ENCODE measurements around the gene TGFBR3. TPM values are rescaled to one million over a fixed set of nuclear protein-coding genes. Genes with fewer than 3 reads are reported as not detected.

The TGFBR3 gene
- total and polyA plus RNA-seq, 2 of the 13 experiments (the other 11 are each of a cell fraction or from before 2014, with no cell fraction given): 76.5 to 195 TPM

GRCh38 chr1:91885213-91885715 lies 687 bp downstream of the TGFBR3 start (continued):
- TF ChIP-seq ZKSCAN1 (IDR thresholded peaks at IDR 0.05; ENCODE audit: low read length) (no peak), MIXL1 (CRISPR knock-in tag; IDR thresholded peaks at IDR 0.05) (no peak), WIZ (CRISPR knock-in tag; IDR thresholded peaks at IDR 0.05) (0 out of 2 replicates have a peak, but pooled peaks have one; percentile 67), THRA (CRISPR knock-in tag; IDR thresholded peaks at IDR 0.05; ENCODE audit: borderline replicate concordance) (no peak), ZNF414 (CRISPR knock-in tag; IDR thresholded peaks at IDR 0.05) (0 out of 2 replicates have a peak, but pooled peaks have one; percentile 1), ZNF770 (CRISPR knock-in tag; IDR thresholded peaks at IDR 0.05) (no peak), NR0B2 (CRISPR knock-in tag; IDR thresholded peaks at IDR 0.05) (peak; percentile 75; the same call in 1 of the 2 replicates), TFDP2 (CRISPR knock-in tag; IDR thresholded peaks at IDR 0.05) (no peak), MTA1 (CRISPR knock-in tag; IDR thresholded peaks at IDR 0.05; ENCODE audit: borderline replicate concordance) (no peak), ZNF280D (CRISPR knock-in tag; IDR thresholded peaks at IDR 0.05) (no peak), MXD3 (CRISPR knock-in tag; IDR thresholded peaks at IDR 0.05) (no peak), ZNF432 (CRISPR knock-in tag; IDR thresholded peaks at IDR 0.05; ENCODE audit: borderline replicate concordance) (0 out of 2 replicates have a peak, but pooled peaks have one; percentile 70), TBX3 (IDR thresholded peaks at IDR 0.05; ENCODE audit: borderline replicate concordance) (no peak), CENPX (CRISPR knock-in tag; IDR thresholded peaks at IDR 0.05) (no peak), FOXC1 (CRISPR knock-in tag; IDR thresholded peaks at IDR 0.05; ENCODE audit: borderline replicate concordance) (0 out of 2 replicates have a peak, but pooled peaks have one; percentile 59), CREBL2 (CRISPR knock-in tag; IDR thresholded peaks at IDR 0.05; ENCODE audit: borderline replicate concordance) (no peak), IKZF4 (CRISPR knock-in tag; IDR thresholded peaks at IDR 0.05; ENCODE audit: borderline replicate concordance, low read depth, not compliant biosample characterization) (no peak), ZNF564 (CRISPR knock-in tag; IDR thresholded peaks at IDR 0.05) (0 out of 2 replicates have a peak, but pooled peaks have one; percentile 10), ZNF761 (CRISPR knock-in tag; conservative IDR thresholded peaks at IDR 0.05) (0 out of 2 replicates have a peak, but pooled peaks have one; percentile 34)
